Upper lobe of left lung (tissue), 4 donors: ENCODE results near the gene ZNF490.

Experiments
- POLR2A ChIP-seq, 4 donors: fragments of 450-650 bp; IDR thresholded peaks; one replicate each; pipeline ENCODE4 v1.5.1; 2016 to 2017; ENCODE audit warnings: antibody characterized with exemption in 4 of 4, mild to moderate bottlenecking in 2 of 4
- POLR2AphosphoS5 ChIP-seq, 2 donors: sonication (generic); formaldehyde crosslinking; IDR thresholded peaks; one replicate each; pipeline ENCODE4 v1.5.1; 2017; ENCODE audit warnings: antibody characterized with exemption in 2 of 2
- TF ChIP-seq, protein P1 (sequence below), 6 experiments: fragments of 450-650 bp in 4 of 6; fragments of 200-600 bp in 2 of 6; sonication (generic) in 2 of 6; IDR thresholded peaks; one replicate each; pipeline ENCODE4 v1.5.1; 2016 to 2019; ENCODE audit warnings: antibody characterized with exemption in 6 of 6

DNA sequence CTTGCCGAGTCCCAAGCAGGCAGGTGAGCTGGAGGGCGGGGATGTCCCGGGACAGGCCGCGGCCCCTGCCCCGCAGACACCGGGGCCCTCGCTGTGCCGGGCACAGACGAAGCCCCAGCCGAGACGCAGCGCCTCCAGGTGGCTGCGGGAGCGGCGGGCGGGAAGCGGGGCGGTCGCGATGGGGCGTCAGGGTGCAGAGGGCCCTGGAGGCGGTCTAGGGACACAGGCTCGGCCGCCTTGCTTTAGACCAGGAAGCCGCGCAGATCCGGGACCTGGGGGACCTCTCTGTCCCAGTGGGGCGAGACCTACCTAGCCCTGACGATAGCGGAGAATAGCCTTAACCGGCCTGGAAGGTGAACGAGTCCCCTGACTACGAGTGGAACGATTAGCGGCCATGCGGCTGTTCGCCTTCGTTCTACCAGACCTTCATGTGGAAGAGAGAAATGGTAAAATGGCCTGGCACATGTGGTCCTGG lies 55.1 kb downstream of the ZNF490 start:
- TF ChIP-seq, protein P1, sequence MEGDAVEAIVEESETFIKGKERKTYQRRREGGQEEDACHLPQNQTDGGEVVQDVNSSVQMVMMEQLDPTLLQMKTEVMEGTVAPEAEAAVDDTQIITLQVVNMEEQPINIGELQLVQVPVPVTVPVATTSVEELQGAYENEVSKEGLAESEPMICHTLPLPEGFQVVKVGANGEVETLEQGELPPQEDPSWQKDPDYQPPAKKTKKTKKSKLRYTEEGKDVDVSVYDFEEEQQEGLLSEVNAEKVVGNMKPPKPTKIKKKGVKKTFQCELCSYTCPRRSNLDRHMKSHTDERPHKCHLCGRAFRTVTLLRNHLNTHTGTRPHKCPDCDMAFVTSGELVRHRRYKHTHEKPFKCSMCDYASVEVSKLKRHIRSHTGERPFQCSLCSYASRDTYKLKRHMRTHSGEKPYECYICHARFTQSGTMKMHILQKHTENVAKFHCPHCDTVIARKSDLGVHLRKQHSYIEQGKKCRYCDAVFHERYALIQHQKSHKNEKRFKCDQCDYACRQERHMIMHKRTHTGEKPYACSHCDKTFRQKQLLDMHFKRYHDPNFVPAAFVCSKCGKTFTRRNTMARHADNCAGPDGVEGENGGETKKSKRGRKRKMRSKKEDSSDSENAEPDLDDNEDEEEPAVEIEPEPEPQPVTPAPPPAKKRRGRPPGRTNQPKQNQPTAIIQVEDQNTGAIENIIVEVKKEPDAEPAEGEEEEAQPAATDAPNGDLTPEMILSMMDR (IDR thresholded peaks at IDR 0.05), result no peak
- TF ChIP-seq POLR2A (IDR thresholded peaks at IDR 0.05), result no peak
- TF ChIP-seq POLR2AphosphoS5 (IDR thresholded peaks at IDR 0.05), result no peak
